SK-N-MC (cell line): Measurements from ENCODE around the gene SHROOM3.

Experiments used
- EZH2 ChIP-seq: fragments of 200-600 bp; sonication (generic); IDR thresholded peaks from one replicate; pipeline ENCODE4 v1.6.1; 2017; ENCODE audit warnings: antibody characterized with exemption
- FOXP2 ChIP-seq: optimal IDR thresholded peaks from 2 replicates; pipeline ENCODE3; 2011; ENCODE audit warnings: mild to moderate bottlenecking, moderate library complexity; ENCODE audit not compliant: insufficient read depth; ENCODE audit errors: extremely low read length, control extremely low read depth
- POLR2AphosphoS5 ChIP-seq: IDR thresholded peaks from 2 replicates; pipeline ENCODE4 v1.6.1; 2012; ENCODE audit warnings: mild to moderate bottlenecking, low read depth, low read length, borderline replicate concordance

GRCh38 chr4:76515975-76516843 lies 81.2 kb downstream of the SHROOM3 start:
- TF ChIP-seq EZH2 (no peak), POLR2AphosphoS5 (no peak), FOXP2 (no peak)
